Ovary (tissue), 3 donors: ENCODE measurements around the gene LHX4.

Experiments
- EP300 ChIP-seq: sonication (generic); formaldehyde crosslinking; IDR thresholded peaks from one replicate; pipeline ENCODE4 v1.6.1; 2017; ENCODE audit warnings: antibody characterized with exemption
- POLR2A ChIP-seq: fragments of 450-650 bp; IDR thresholded peaks from one replicate; pipeline ENCODE4 v1.6.1; 2017; ENCODE audit warnings: antibody characterized with exemption, mild to moderate bottlenecking, moderate library complexity
- TF ChIP-seq, protein P1 (sequence below), 3 donors: fragments of 450-650 bp in 2 of 3; fragments of 200-600 bp in 1 of 3; IDR thresholded peaks; one replicate each; pipeline versions ENCODE4 v1.5.1 to v1.8.0; 2016 to 2022; ENCODE audit warnings: antibody characterized with exemption in 3 of 3, mild to moderate bottlenecking in 1 of 3
- donor health status: DM: no; HTN: no; CAD: no.

DNA sequence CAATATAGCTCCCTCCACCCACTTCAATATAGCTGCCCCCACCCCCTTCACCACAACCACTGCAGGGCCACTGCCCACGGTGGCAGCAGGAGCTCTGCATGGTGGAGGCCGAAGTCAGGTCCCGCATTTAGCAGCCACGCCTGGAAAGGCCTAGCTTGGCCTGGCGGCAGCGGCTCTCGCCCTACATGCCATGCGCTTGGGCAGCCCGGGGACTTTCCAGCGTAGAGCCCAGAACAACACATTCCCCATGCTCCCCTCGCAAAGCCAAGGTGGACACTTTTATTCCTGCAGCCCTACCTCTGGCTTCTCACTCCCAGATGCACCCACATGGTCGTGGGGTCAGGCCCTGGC, 37.1 kb downstream of the LHX4 start:
- no peak for TF ChIP-seq POLR2A
- TF ChIP-seq, protein P1, sequence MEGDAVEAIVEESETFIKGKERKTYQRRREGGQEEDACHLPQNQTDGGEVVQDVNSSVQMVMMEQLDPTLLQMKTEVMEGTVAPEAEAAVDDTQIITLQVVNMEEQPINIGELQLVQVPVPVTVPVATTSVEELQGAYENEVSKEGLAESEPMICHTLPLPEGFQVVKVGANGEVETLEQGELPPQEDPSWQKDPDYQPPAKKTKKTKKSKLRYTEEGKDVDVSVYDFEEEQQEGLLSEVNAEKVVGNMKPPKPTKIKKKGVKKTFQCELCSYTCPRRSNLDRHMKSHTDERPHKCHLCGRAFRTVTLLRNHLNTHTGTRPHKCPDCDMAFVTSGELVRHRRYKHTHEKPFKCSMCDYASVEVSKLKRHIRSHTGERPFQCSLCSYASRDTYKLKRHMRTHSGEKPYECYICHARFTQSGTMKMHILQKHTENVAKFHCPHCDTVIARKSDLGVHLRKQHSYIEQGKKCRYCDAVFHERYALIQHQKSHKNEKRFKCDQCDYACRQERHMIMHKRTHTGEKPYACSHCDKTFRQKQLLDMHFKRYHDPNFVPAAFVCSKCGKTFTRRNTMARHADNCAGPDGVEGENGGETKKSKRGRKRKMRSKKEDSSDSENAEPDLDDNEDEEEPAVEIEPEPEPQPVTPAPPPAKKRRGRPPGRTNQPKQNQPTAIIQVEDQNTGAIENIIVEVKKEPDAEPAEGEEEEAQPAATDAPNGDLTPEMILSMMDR (IDR thresholded peaks at IDR 0.05) = no peak
- no peak for TF ChIP-seq EP300
